C4-2B (cell line): Measurements from ENCODE around the gene RBFOX2.

ENCODE experiments used
- CTCF ChIP-seq: fragments of 450-650 bp; conservative IDR thresholded peaks from 2 replicates; pipeline ENCODE4 v1.5.1; 2017; ENCODE audit warnings: mild to moderate bottlenecking
- ZFX ChIP-seq: fragments of 450-650 bp; IDR thresholded peaks from 2 replicates; pipeline ENCODE4 v1.6.1; 2017

DNA sequence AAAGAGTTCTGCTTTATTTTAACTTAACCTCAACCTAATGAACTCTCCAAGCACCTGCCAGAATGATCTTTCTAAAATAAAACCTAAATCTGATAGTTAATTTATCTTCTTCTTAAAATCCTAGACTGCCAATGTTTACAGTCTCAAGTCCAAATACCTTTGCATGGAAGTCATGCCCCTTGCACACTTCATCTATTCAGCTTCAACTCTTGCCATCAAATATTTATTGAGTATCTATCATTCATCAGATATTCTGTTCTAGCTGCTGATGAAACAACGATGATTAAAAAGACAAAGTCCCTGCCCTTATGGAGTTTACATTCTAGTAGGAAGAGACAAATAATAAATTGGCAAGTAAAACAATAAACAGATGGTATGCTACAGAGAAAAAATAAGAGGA, 209.2 kb downstream of the RBFOX2 start:
- TF ChIP-seq CTCF = no peak
- no peak for TF ChIP-seq ZFX
